HFF-Myc (cell line): ENCODE results near the gene SERPINH1.

Source experiments
- DNase-seq: peaks from one replicate; pipeline ENCODE4 v3.0.0-alpha.2; 2011; ENCODE audit warnings: low read depth; ENCODE audit errors: extremely low read depth
- H3K4me3 ChIP-seq: replicated peaks from 2 replicates; pipeline ENCODE4 v1.5.1; 2011; ENCODE audit warnings: low read depth, mild to moderate bottlenecking, control low read depth, low read length
- TF ChIP-seq, protein P1 (sequence below): IDR thresholded peaks from 2 replicates; pipeline ENCODE4 v1.5.1; 2012; ENCODE audit warnings: mild to moderate bottlenecking, low read depth, low read length, control low read depth; ENCODE audit errors: missing control alignments

SERPINH1 gene

DNA sequence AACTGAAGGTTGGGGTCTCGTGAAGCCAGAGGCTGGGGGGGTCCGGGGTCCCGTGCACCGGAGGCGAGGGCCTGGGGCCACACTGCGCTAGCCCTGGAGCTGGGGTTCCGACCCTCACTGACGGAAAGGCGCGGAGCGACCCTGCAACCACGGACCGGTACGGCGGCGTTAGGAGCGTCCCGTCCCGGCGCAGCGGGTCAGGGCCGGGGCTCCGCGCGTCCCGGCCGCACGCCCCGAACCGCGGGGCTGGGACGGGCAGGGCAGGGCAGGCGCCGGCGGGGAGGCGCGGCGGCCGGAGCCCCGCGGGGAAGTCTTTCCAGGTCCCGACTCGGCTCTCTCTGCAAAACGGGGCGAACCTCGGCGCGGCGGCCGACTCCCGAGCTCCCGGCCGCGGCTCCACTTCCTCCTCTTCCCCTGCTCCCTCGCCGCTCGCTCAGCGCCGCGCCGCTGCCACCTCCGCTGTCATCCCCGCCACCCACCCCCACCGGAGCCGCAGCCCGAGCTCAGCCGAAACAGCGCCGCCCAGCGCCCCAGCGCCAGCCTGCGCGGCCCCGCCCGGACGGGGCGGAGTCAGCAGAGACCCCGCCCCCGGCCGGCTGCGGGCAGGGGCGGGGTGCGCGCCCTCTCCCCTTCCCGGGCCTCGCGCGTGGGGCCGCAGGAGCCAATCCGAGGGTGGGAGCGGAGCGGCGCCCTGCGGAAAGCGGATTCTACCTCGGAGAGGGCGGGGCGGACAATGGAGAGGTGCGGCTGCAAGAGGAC is 36.4 kb upstream of the SERPINH1 start, which contains the start of gene GDPD5:
Gene GDPD5, minus strand, starts transcription at position 509 of the 759 bp plus-strand sequence. CDS start 48,206 bp downstream, outside the sequence.
- H3K4me3 ChIP-seq: peak within 1 kb of the TSS; percentile 45
- DNase-seq: no peak
- TF ChIP-seq, protein P1, sequence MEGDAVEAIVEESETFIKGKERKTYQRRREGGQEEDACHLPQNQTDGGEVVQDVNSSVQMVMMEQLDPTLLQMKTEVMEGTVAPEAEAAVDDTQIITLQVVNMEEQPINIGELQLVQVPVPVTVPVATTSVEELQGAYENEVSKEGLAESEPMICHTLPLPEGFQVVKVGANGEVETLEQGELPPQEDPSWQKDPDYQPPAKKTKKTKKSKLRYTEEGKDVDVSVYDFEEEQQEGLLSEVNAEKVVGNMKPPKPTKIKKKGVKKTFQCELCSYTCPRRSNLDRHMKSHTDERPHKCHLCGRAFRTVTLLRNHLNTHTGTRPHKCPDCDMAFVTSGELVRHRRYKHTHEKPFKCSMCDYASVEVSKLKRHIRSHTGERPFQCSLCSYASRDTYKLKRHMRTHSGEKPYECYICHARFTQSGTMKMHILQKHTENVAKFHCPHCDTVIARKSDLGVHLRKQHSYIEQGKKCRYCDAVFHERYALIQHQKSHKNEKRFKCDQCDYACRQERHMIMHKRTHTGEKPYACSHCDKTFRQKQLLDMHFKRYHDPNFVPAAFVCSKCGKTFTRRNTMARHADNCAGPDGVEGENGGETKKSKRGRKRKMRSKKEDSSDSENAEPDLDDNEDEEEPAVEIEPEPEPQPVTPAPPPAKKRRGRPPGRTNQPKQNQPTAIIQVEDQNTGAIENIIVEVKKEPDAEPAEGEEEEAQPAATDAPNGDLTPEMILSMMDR: peak; percentile 30

DNA sequence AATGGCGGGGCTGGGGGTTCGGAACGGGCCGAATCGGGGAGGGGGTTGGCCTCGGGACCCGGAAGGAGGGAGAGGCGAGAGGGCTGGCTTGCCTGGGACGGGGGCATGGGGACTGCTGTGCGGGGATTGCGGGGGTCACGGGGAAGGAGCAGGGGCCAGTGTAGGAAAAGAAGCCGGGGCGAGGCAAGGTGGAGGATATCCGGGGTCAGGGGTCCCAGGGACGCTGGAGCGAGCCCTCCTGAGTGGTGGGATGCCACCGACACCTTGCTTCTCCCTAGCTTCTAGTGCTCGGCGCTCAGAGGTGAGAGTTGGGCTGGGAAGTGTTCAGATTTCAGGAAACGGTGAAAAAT is 35.9 kb upstream of the SERPINH1 start:
- TF ChIP-seq, protein P1: no peak
- H3K4me3 ChIP-seq: peak overlapping the region; percentile 45
- DNase-seq: no peak

DNA sequence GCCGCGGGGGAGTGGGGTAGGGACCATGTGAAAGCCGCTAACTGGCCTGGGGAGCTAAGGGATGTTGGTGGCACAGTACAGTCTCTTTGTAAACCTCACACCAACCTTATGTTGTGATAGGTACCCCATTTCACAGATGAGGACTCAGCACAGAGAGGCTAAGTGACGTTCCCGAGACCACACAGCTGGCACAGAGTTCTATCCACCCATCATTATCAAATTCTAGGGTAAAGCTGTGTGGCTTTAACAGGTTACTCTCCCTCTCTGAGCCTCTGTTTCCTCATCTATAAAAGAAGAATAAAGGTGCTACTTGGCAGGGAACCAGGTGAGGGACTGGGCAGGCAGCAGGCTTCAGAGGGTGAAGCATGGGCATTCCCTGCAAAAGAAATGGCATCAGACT is 34.9 kb upstream of the SERPINH1 start:
- TF ChIP-seq, protein P1: no peak
- DNase-seq: no peak
- H3K4me3 ChIP-seq: no peak overlapping the region

DNA sequence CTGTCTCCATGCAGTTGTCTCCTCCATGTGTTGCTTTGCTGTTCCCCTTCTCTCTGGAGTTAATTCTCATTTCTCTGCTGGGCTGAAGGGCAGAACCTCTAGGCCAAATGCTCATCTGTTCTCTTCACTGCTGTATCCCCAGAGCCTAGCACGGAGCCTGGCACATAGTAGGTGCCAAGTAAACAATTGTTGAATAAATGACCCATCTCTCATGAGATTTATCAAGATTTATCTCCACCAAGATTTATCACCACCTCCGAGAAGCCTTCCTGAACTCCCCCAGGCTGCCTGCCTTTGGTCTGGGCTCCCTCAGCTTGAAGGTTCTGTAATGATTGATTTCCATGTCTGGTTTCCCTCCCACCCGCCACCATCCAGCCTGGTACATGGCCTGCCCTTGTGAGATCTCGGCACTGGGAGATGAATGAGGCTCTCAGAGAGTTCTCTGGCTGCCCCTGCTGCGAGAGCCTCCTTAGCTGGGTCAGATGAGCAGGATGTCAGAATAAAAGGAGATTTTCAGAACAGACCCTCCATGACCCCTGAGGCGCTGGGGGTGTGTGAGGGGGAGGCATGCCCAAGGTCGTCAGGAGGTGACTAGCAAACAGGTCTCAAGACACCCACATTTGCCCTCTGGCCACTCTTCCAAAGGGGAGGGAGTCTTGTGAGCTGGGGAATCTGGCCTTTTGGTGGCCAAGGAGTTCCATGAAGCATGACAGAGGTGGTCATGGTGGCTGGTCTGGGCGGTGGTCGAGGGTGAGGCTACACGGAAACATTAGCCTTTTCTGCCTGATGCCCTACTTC is 33.9 kb upstream of the SERPINH1 start:
- DNase-seq: no peak
- no peak overlapping the region for H3K4me3 ChIP-seq
- TF ChIP-seq, protein P1: no peak

DNA sequence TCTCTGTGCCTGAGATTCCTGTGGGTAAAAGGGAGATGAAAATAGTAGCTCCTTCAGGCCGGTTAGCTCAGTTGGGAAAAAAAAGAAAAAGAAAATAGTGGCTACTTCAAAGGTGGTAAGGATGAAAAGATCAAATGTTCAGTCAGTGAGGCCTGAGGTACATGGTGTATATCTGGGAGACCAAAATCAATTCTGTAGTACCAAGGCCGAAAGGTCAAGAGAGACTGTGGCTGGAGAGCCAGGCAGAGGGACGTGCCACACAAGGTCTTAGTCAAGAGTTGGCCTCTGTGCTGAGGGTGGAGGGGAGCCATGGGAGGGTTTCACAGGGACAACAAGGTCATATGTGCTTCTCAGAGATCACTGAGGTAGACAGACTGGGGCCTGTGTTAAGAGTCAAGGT is 31.5 kb upstream of the SERPINH1 start:
- DNase-seq: no peak
- TF ChIP-seq, protein P1: no peak
- no peak overlapping the region for H3K4me3 ChIP-seq

DNA sequence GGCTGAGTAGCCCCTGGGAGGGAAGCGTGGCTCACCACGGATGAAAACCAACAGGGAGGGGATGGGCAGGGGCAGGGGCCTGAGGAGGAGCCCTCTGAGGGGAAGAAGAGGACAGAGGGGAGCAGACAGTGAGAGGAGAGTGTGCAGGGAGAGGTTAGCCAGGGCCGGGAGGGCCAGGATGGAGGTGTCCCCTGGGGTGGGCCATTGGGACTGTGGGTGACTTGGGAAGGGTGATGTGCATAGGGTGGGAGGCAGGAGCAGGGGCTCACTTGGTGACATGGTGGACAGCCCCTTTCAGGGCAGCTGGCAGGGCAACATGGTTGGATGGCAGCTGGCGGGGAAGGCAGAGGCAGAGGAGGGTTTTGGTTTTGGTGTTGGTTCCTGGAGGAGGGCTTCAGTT is 30.7 kb upstream of the SERPINH1 start:
- no peak overlapping the region for H3K4me3 ChIP-seq
- DNase-seq: no peak
- TF ChIP-seq, protein P1: no peak
